HepG2 (cell line): Measurements from ENCODE around the gene MEX3A. TPM values are rescaled to one million over a fixed set of nuclear protein-coding genes. Genes with fewer than 3 reads are reported as not detected.

ENCODE experiments used
- CAMTA2 ChIP-seq: sonication (generic); formaldehyde crosslinking; IDR thresholded peaks from 2 replicates; pipeline ENCODE4 v1.4.0; 2020; ENCODE audit warnings: mild to moderate bottlenecking, missing genetic modification reagents, borderline replicate concordance
- CEBPB ChIP-seq: IDR thresholded peaks from 2 replicates; pipeline ENCODE4 v1.6.1; 2011; ENCODE audit warnings: low read depth, low read length, improper control_type of control experiment, borderline replicate concordance
- CREM ChIP-seq, 2 experiments: sonication (generic) in 1 of 2; formaldehyde crosslinking in 1 of 2; IDR thresholded peaks; 2 replicates each; pipeline versions ENCODE4 v1.4.0 to v1.6.1; 2016 to 2020; ENCODE audit warnings: antibody characterized with exemption in 1 of 2, mild to moderate bottlenecking in 1 of 2, missing genetic modification reagents in 1 of 2
- DR1 ChIP-seq: sonication (generic); formaldehyde crosslinking; IDR thresholded peaks from 2 replicates; pipeline ENCODE4 v1.8.0; 2021; ENCODE audit warnings: mild to moderate bottlenecking, missing genetic modification reagents, inconsistent platforms
- DRAP1 ChIP-seq: IDR thresholded peaks from 2 replicates; pipeline ENCODE4 v1.6.1; 2016; ENCODE audit warnings: missing genetic modification reagents, missing compliant biosample characterization
- ESRRA ChIP-seq: sonication (generic); formaldehyde crosslinking; IDR thresholded peaks from 2 replicates; pipeline ENCODE4 v1.5.1; 2020; ENCODE audit warnings: mild to moderate bottlenecking, low read depth, missing genetic modification reagents
- FOSL2 ChIP-seq: sonication (generic); formaldehyde crosslinking; IDR thresholded peaks from 2 replicates; pipeline ENCODE4 v1.4.0; 2020; ENCODE audit warnings: missing genetic modification reagents
- GLI4 ChIP-seq: sonication (generic); formaldehyde crosslinking; IDR thresholded peaks from 2 replicates; pipeline ENCODE4 v1.5.1; 2020; ENCODE audit warnings: missing genetic modification reagents, mild to moderate bottlenecking, moderate library complexity, borderline replicate concordance
- HOXA5 ChIP-seq: sonication (generic); formaldehyde crosslinking; IDR thresholded peaks from 2 replicates; pipeline ENCODE4 v1.4.0; 2020; ENCODE audit warnings: missing genetic modification reagents
- JUND ChIP-seq: sonication (generic); formaldehyde crosslinking; IDR thresholded peaks from 2 replicates; pipeline ENCODE4 v1.8.0; 2022; ENCODE audit warnings: mild to moderate bottlenecking, missing genetic modification reagents
- KDM4B ChIP-seq: sonication (generic); formaldehyde crosslinking; IDR thresholded peaks from 2 replicates; pipeline ENCODE4 v1.4.0; 2020; ENCODE audit warnings: missing genetic modification reagents
- KLF12 ChIP-seq: sonication (generic); formaldehyde crosslinking; IDR thresholded peaks from 2 replicates; pipeline ENCODE4 v1.4.0; 2020; ENCODE audit warnings: missing genetic modification reagents, borderline replicate concordance
- KLF16 ChIP-seq, 2 experiments: sonication (generic) in 1 of 2; formaldehyde crosslinking in 1 of 2; IDR thresholded peaks; 2 replicates each; pipeline versions ENCODE4 v1.6.1 to v1.8.0; 2016 to 2023; ENCODE audit warnings: missing genetic modification reagents in 2 of 2, missing compliant biosample characterization in 1 of 2
- MIXL1 ChIP-seq: IDR thresholded peaks from 2 replicates; pipeline ENCODE4 v1.6.1; 2016
- NFE2 ChIP-seq: sonication (generic); formaldehyde crosslinking; IDR thresholded peaks from 2 replicates; pipeline ENCODE4 v1.4.0; 2020; ENCODE audit warnings: missing genetic modification reagents
- PCBP2 ChIP-seq: fragments of 200-400 bp; formaldehyde crosslinking; optimal IDR thresholded peaks from 2 replicates; pipeline ENCODE3; 2018; ENCODE audit warnings: low read length, low read depth; ENCODE audit not compliant: poor library complexity, severe bottlenecking
- RBAK ChIP-seq: sonication (generic); formaldehyde crosslinking; IDR thresholded peaks from 2 replicates; pipeline ENCODE4 v1.5.1; 2020; ENCODE audit warnings: mild to moderate bottlenecking, missing genetic modification reagents
- SALL1 ChIP-seq: sonication (generic); formaldehyde crosslinking; IDR thresholded peaks from 2 replicates; pipeline ENCODE4 v1.8.0; 2022; ENCODE audit warnings: mild to moderate bottlenecking, missing genetic modification reagents
- SALL2 ChIP-seq: sonication (generic); formaldehyde crosslinking; IDR thresholded peaks from 2 replicates; pipeline ENCODE4 v1.8.1; 2023; ENCODE audit warnings: mild to moderate bottlenecking, missing genetic modification reagents, inconsistent platforms
- SIX4 ChIP-seq: sonication (generic); formaldehyde crosslinking; IDR thresholded peaks from 2 replicates; pipeline ENCODE4 v1.4.0; 2020; ENCODE audit warnings: missing genetic modification reagents
- SMARCE1 ChIP-seq: fragments of 450-650 bp; IDR thresholded peaks from 2 replicates; pipeline ENCODE4 v1.6.1; 2017; ENCODE audit warnings: borderline replicate concordance
- SMC3 ChIP-seq: IDR thresholded peaks from 2 replicates; pipeline ENCODE4 v1.6.1; 2011; ENCODE audit warnings: low read length, improper control_type of control experiment
- SOX5 ChIP-seq: IDR thresholded peaks from 2 replicates; pipeline ENCODE4 v1.6.1; 2016; ENCODE audit warnings: borderline replicate concordance
- SOX6 ChIP-seq, 2 experiments: fragments of 450-650 bp in 1 of 2; sonication (generic) in 1 of 2; formaldehyde crosslinking in 1 of 2; IDR thresholded peaks; 2 replicates each; pipeline versions ENCODE4 v1.4.0 to v1.6.1; 2017 to 2020; ENCODE audit warnings: antibody characterized with exemption in 1 of 2, mild to moderate bottlenecking in 1 of 2, missing genetic modification reagents in 1 of 2
- TAF15 ChIP-seq: fragments of 200-400 bp; formaldehyde crosslinking; IDR thresholded peaks from one replicate; pipeline ENCODE4 v1.6.1; 2018; ENCODE audit warnings: mild to moderate bottlenecking, low read depth, low read length; ENCODE audit not compliant: poor library complexity, severe bottlenecking
- TARDBP ChIP-seq: sonication (generic); formaldehyde crosslinking; IDR thresholded peaks from 2 replicates; pipeline ENCODE4 v1.8.0; 2022; ENCODE audit warnings: mild to moderate bottlenecking, missing genetic modification reagents
- YY1 ChIP-seq: IDR thresholded peaks from 2 replicates; pipeline ENCODE4 v1.6.1; 2011; ENCODE audit warnings: low read length, low read depth, moderate library complexity, mild to moderate bottlenecking; ENCODE audit not compliant: insufficient read depth, insufficient replicate concordance
- ZBTB1 ChIP-seq: sonication (generic); formaldehyde crosslinking; IDR thresholded peaks from 2 replicates; pipeline ENCODE4 v1.4.0; 2020; ENCODE audit warnings: missing genetic modification reagents, borderline replicate concordance
- ZNF296 ChIP-seq: sonication (generic); formaldehyde crosslinking; conservative IDR thresholded peaks from 2 replicates; pipeline ENCODE4 v1.5.0; 2020; ENCODE audit warnings: mild to moderate bottlenecking, missing genetic modification reagents
- ZNF460 ChIP-seq: sonication (generic); formaldehyde crosslinking; IDR thresholded peaks from 2 replicates; pipeline ENCODE4 v1.5.1; 2020; ENCODE audit warnings: missing genetic modification reagents, mild to moderate bottlenecking, borderline replicate concordance
- ZNF501 ChIP-seq: sonication (generic); formaldehyde crosslinking; IDR thresholded peaks from 2 replicates; pipeline ENCODE4 v1.5.1; 2020; ENCODE audit warnings: mild to moderate bottlenecking, moderate library complexity, missing genetic modification reagents
- ZNF530 ChIP-seq: sonication (generic); formaldehyde crosslinking; IDR thresholded peaks from 2 replicates; pipeline ENCODE4 v1.5.0; 2020; ENCODE audit warnings: low read depth, mild to moderate bottlenecking, missing genetic modification reagents
- ZNF556 ChIP-seq: sonication (generic); formaldehyde crosslinking; IDR thresholded peaks from 2 replicates; pipeline ENCODE4 v1.4.0; 2020; ENCODE audit warnings: mild to moderate bottlenecking, missing genetic modification reagents, borderline replicate concordance
- ZNF570 ChIP-seq: sonication (generic); formaldehyde crosslinking; IDR thresholded peaks from 2 replicates; pipeline ENCODE4 v1.4.0; 2020; ENCODE audit warnings: mild to moderate bottlenecking, missing genetic modification reagents, borderline replicate concordance
- polyA plus RNA-seq, 8 experiments: library from polyadenylated mRNA; depleted of rRNA in 3 of 8; stranded (reverse) in 7 of 8; unstranded in 1 of 8; fragments of >200 nt; fragmentation: Illumina TruSeq in 4 of 8; extraction: Trizol in 4 of 8; gene quantifications; 2 replicates each; pipeline versions ENCODE4 v1.2.1 to v1.2.3, GENCODE V29; 2011 to 2016; ENCODE audit warnings: low read depth in 4 of 8, missing spikeins in 1 of 8, mixed read lengths in 1 of 8; ENCODE audit not compliant: insufficient read depth in 1 of 8
- total RNA-seq, 5 experiments: library from RNA; depleted of rRNA; stranded (reverse); fragments of >200 nt; fragmentation: Illumina TruSeq; extraction: Trizol; gene quantifications; 2 replicates each; pipeline ENCODE4 v1.2.3, GENCODE V29; 2016; ENCODE audit warnings: low read depth in 1 of 5
- TF ChIP-seq, protein P1 (sequence below): sonication (generic); formaldehyde crosslinking; IDR thresholded peaks from 2 replicates; pipeline ENCODE4 v1.8.1; 2023; ENCODE audit warnings: mild to moderate bottlenecking, missing genetic modification reagents, borderline replicate concordance

The MEX3A gene
- total and polyA plus RNA-seq, 2 of the 13 experiments (the other 11 are each of a cell fraction or from before 2014, with no cell fraction given): 7.6 to 9.1 TPM

- 0 out of 2 replicates have a peak, but pooled peaks have one; percentile 5 for TF ChIP-seq RBAK (CRISPR knock-in tag)
- TF ChIP-seq ZBTB1 (CRISPR knock-in tag): no peak
- TF ChIP-seq SIX4: no peak
- peak in 1 of 2 experiments; percentile 37; a peak in 1 of 4 replicates for TF ChIP-seq KLF16 (CRISPR knock-in tag; IDR thresholded peaks at IDR 0.05)
- TF ChIP-seq FOSL2: peak; percentile 66
- no peak for TF ChIP-seq ZNF570 (CRISPR knock-in tag)
- no peak for TF ChIP-seq SMARCE1
- TF ChIP-seq MIXL1 (CRISPR knock-in tag): no peak
- TF ChIP-seq CREM (IDR thresholded peaks at IDR 0.05): no peak
- no peak for TF ChIP-seq CREM (CRISPR knock-in tag; IDR thresholded peaks at IDR 0.05)
- TF ChIP-seq ZNF501 (CRISPR knock-in tag): no peak
- peak; percentile 38; the same call in 1 of the 2 replicates for TF ChIP-seq SALL1
- TF ChIP-seq, protein P1, sequence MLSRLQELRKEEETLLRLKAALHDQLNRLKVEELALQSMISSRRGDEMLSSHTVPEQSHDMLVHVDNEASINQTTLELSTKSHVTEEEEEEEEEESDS (CRISPR knock-in tag): no peak
- TF ChIP-seq KLF12 (CRISPR knock-in tag): no peak
- no peak for TF ChIP-seq TAF15
- TF ChIP-seq DRAP1: no peak
- TF ChIP-seq KDM4B: 0 out of 2 replicates have a peak, but pooled peaks have one; percentile 36
- TF ChIP-seq SALL2 (CRISPR knock-in tag): 0 out of 2 replicates have a peak, but pooled peaks have one; percentile 31
- TF ChIP-seq ESRRA (CRISPR knock-in tag): no peak
- no peak for TF ChIP-seq DR1 (CRISPR knock-in tag)
- TF ChIP-seq SOX6 (IDR thresholded peaks at IDR 0.05): no peak
- 0 out of 2 replicates have a peak, but pooled peaks have one; percentile 20 for TF ChIP-seq SOX6 (CRISPR knock-in tag; IDR thresholded peaks at IDR 0.05)
- no peak for TF ChIP-seq ZNF530
- no peak for TF ChIP-seq CEBPB
- no peak for TF ChIP-seq TARDBP (CRISPR knock-in tag)
- no peak for TF ChIP-seq HOXA5 (CRISPR knock-in tag)
- TF ChIP-seq YY1: peak; percentile 38
- TF ChIP-seq GLI4 (CRISPR knock-in tag): no peak
- TF ChIP-seq PCBP2: no peak
- TF ChIP-seq JUND (CRISPR knock-in tag): 0 out of 2 replicates have a peak, but pooled peaks have one; percentile 19
- peak; percentile 74 for TF ChIP-seq SMC3
- peak; percentile 25; the same call in 1 of the 2 replicates for TF ChIP-seq SOX5 (CRISPR knock-in tag)
- TF ChIP-seq CAMTA2 (CRISPR knock-in tag): no peak
- no peak for TF ChIP-seq ZNF460 (CRISPR knock-in tag)
- no peak for TF ChIP-seq NFE2 (CRISPR knock-in tag)
- TF ChIP-seq ZNF556 (CRISPR knock-in tag): 0 out of 2 replicates have a peak, but pooled peaks have one; percentile 28
- no peak for TF ChIP-seq ZNF296
Measured at GRCh38 chr1:156090840-156091188, 8.5 kb upstream of the MEX3A start (continued).
